Measurements from ENCODE around the gene MAL.

DNA sequence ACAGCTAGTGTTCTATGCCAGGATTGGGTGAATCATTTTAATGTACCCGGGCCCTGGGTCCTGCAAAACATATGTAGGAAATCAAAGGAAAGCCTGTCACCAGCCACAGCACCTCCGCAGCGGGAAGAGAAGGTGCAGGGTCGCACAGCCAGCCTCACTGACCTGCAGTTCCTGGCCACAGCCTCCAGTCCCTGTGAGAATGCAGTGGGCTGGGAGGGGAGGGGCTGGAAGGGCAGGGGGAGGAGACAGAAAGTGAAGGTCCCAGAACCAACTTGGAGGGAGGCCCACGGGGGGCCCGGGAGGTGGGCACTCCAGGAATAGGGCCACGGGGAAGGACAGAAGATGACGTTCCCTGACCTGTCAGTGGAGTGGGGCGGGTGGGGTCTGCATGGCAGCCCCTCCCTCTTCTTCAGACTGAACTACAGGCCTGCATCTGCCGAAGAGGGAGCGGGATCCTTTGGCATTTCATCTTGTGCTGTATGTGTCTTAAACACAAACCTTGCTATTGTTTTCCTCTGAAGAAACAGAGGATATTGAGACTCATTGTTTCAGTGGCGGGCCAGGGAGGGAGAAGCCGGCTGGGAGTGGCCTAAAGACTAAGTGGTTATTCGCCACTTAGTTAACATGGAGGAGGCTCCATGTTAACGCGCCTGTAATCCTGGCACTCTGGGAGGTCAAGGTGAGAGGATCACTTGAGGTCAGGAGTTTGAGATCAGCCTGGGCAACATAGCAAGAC, 7.5 kb downstream of the MAL start:
- no peak for TF ChIP-seq POLR2A (IDR thresholded peaks at IDR 0.05; ENCODE audit: extremely low read depth, insufficient read length)
- TF ChIP-seq, protein P1, sequence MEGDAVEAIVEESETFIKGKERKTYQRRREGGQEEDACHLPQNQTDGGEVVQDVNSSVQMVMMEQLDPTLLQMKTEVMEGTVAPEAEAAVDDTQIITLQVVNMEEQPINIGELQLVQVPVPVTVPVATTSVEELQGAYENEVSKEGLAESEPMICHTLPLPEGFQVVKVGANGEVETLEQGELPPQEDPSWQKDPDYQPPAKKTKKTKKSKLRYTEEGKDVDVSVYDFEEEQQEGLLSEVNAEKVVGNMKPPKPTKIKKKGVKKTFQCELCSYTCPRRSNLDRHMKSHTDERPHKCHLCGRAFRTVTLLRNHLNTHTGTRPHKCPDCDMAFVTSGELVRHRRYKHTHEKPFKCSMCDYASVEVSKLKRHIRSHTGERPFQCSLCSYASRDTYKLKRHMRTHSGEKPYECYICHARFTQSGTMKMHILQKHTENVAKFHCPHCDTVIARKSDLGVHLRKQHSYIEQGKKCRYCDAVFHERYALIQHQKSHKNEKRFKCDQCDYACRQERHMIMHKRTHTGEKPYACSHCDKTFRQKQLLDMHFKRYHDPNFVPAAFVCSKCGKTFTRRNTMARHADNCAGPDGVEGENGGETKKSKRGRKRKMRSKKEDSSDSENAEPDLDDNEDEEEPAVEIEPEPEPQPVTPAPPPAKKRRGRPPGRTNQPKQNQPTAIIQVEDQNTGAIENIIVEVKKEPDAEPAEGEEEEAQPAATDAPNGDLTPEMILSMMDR (IDR thresholded peaks at IDR 0.05; ENCODE audit: low read depth, low read length), result no peak
- no peak for TF ChIP-seq MAX (IDR thresholded peaks at IDR 0.05; ENCODE audit: low read depth, low read length)
